ENCODE results near the gene TSSC4. TPM values are rescaled to one million over a fixed set of nuclear protein-coding genes. Genes with fewer than 3 reads are reported as not detected.

Gene TSSC4
- total and polyA plus RNA-seq, 2 of the 13 experiments (the other 11 are each of a cell fraction or from before 2014, with no cell fraction given), result 16.2 to 58.6 TPM

GRCh38 chr11:2436013-2436520, 35.5 kb downstream of the TSSC4 start:
- DNase-seq (ENCODE audit: low spot score) (no peak), ATAC-seq (no peak; the same call in 2 of the 3 replicates), FAIRE-seq (no peak)
- Histone ChIP-seq H3K79me2 (ENCODE audit: insufficient read depth, low read length) (no peaks in the 10 kb centered on the region), H3K4me2 (ENCODE audit: low read depth, low read length) (no peak overlapping the region), H2AFZ (ENCODE audit: low read length) (no peak overlapping the region), H3K9me3 (ENCODE audit: low read length) (no peaks in the 10 kb centered on the region), H3K9ac (ENCODE audit: insufficient read depth, low read depth, low read length) (no peak overlapping the region), H4K20me1 (ENCODE audit: insufficient read depth, low read length) (no peaks in the 10 kb centered on the region; the same call in 1 of the 2 replicates), H3K4me1 (ENCODE audit: insufficient read depth, low read length) (no peaks in the 10 kb centered on the region), H3K27me3 (ENCODE audit: control insufficient read depth in 1 of 2, insufficient read depth in 2 of 2, low read length in 2 of 2) (peaks cover 10 to 64% of the 10 kb centered on the region in 2 experiments; a peak in 4 of 5 replicates), H3K36me3 (replicated peaks in 1 of 2; ENCODE audit: control insufficient read depth in 1 of 2, insufficient read depth in 2 of 2, low read length in 2 of 2) (no peaks in the 10 kb centered on the region), H3K4me3 (replicated peaks in 1 of 3; ENCODE audit: insufficient read depth in 1 of 3, low read depth in 2 of 3, low read length in 3 of 3) (no peak overlapping the region), H3K27ac (ENCODE audit: extremely low read length, insufficient read depth, low read length) (no peak overlapping the region)
- ChIA-PET POLR2A (no interaction called here), CTCF (ENCODE audit: low intra/inter-chr PET ratio, low total read pairs) (no interaction called here)
- BruUV-seq (replicated peaks), result no TSS peak
- TF ChIP-seq CERS6 (CRISPR knock-in tag; IDR thresholded peaks at IDR 0.05), result no peak
- in situ Hi-C loops (cut with HindIII; ENCODE audit: extremely low pct_ligation_motif_present, low pct_unique_long_range_greater_than_20kb), result no loop called here
- 15% methylated on average over 5 of the region's 10 CpGs for WGBS (ENCODE audit: low lambda C conversion rate)
- intact Hi-C loops (cut with micrococcal nuclease; ENCODE audit: unreplicated experiment), result no loop called here

GRCh38 chr11:2436521-2437031, 36.0 kb downstream of the TSSC4 start:
- H4K20me1 ChIP-seq (ENCODE audit: insufficient read depth, low read length), result no peaks in the 10 kb centered on the region; the same call in 1 of the 2 replicates
- no peak overlapping the region for H3K9ac ChIP-seq (ENCODE audit: insufficient read depth, low read depth, low read length)
- BruUV-seq (replicated peaks), result no TSS peak
- POLR2A ChIA-PET, result no interaction called here
- no peak overlapping the region for H3K4me3 ChIP-seq (replicated peaks in 1 of 3; ENCODE audit: insufficient read depth in 1 of 3, low read depth in 2 of 3, low read length in 3 of 3)
- WGBS (ENCODE audit: low lambda C conversion rate), result 22% methylated on average over 4 of the region's 13 CpGs
- no peak overlapping the region for H2AFZ ChIP-seq (ENCODE audit: low read length)
- in situ Hi-C loops (cut with HindIII; ENCODE audit: extremely low pct_ligation_motif_present, low pct_unique_long_range_greater_than_20kb) (no loop called here), intact Hi-C loops (cut with micrococcal nuclease; ENCODE audit: unreplicated experiment) (no loop called here)
- DNase-seq (ENCODE audit: low spot score) (no peak), ATAC-seq (no peak), FAIRE-seq (no peak)
- H3K9me3 ChIP-seq (ENCODE audit: low read length), result no peaks in the 10 kb centered on the region
- peaks cover 10 to 63% of the 10 kb centered on the region in 2 experiments; a peak in 4 of 5 replicates for H3K27me3 ChIP-seq (ENCODE audit: control insufficient read depth in 1 of 2, insufficient read depth in 2 of 2, low read length in 2 of 2)
- H3K4me2 ChIP-seq (ENCODE audit: low read depth, low read length), result no peak overlapping the region
- H3K79me2 ChIP-seq (ENCODE audit: insufficient read depth, low read length), result no peaks in the 10 kb centered on the region
- TF ChIP-seq POLR2G (IDR thresholded peaks at IDR 0.05; ENCODE audit: low read depth, low read length) (no peak), ZNF512 (CRISPR knock-in tag; IDR thresholded peaks at IDR 0.05) (no peak), ZBTB2 (CRISPR knock-in tag; IDR thresholded peaks at IDR 0.05; ENCODE audit: low read depth) (no peak), PLSCR1 (CRISPR knock-in tag; IDR thresholded peaks at IDR 0.05; ENCODE audit: borderline replicate concordance) (no peak), TCF12 (IDR thresholded peaks at IDR 0.05) (no peak), TCF12 (CRISPR knock-in tag; IDR thresholded peaks at IDR 0.05) (no peak), ZNF230 (CRISPR knock-in tag; IDR thresholded peaks at IDR 0.05) (no peak)
- no peaks in the 10 kb centered on the region for H3K4me1 ChIP-seq (ENCODE audit: insufficient read depth, low read length)
- CTCF ChIA-PET (ENCODE audit: low intra/inter-chr PET ratio, low total read pairs), result no interaction called here
- no peaks in the 10 kb centered on the region for H3K36me3 ChIP-seq (replicated peaks in 1 of 2; ENCODE audit: control insufficient read depth in 1 of 2, insufficient read depth in 2 of 2, low read length in 2 of 2)
- no peak overlapping the region for H3K27ac ChIP-seq (ENCODE audit: extremely low read length, insufficient read depth, low read length)

All from HepG2 (cell line).